OCI-LY7 (cell line): Measurements from ENCODE around the gene PHF23.

ENCODE experiments used
- CTCF ChIP-seq: fragments of 200-600 bp; sonication (generic); conservative IDR thresholded peaks from 2 replicates; pipeline ENCODE4 v1.5.1; 2014; ENCODE audit warnings: mild to moderate bottlenecking, antibody characterized with exemption, low read length, moderate library complexity, mixed read lengths
- EZH2phosphoT487 ChIP-seq: fragments of 200-600 bp; sonication (generic); IDR thresholded peaks from 2 replicates; pipeline ENCODE4 v1.6.1; 2018; ENCODE audit warnings: low read depth, borderline replicate concordance, mild to moderate bottlenecking, mixed run types, antibody characterized with exemption, low read length, moderate library complexity, mixed read lengths

DNA sequence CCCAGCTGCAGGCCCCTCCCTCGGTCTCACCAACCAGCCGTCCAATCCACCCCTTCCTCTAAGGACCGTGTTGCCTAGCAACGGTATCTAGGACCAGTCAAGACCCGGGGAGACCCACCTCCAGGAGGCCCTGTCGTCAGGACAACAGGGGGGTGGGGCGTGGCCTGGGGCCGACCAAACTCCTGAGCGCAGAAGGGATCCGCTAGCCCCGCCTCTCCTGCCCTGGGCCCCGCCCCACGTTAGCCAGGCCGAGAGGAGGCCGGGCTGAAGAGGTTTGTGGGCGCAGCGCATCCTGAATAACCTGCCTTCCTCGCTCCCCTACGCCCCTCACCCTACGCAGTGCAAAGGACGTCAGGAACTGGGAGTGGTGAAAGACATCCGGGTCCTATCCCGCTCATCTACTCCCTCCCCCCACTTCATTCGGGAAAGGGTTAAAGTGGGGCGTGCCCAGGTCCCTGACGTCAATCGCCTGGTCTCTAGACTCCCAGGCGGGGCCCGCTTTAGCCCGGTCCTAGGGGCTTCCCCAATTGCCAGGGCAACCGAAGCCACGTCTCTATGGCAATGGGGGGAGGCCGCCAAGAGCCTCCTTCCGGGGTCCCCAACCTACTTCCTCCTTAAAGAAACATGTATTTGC is 34.3 kb downstream of the PHF23 start:
- TF ChIP-seq CTCF (no peak), EZH2phosphoT487 (no peak)
